ENCODE measurements around the gene TPRX2. TPM values are rescaled to one million over a fixed set of nuclear protein-coding genes. Genes with fewer than 3 reads are reported as not detected.

Gene TPRX2
- total RNA-seq, 1 experiment from 2014 or later, result not detected

GRCh38 chr19:47891923-47892666 is 33.1 kb downstream of the TPRX2 start (continued):
- no peak for TF ChIP-seq EZH2phosphoT487 (IDR thresholded peaks at IDR 0.05; ENCODE audit: borderline replicate concordance)
- no peak for TF ChIP-seq MAX (IDR thresholded peaks at IDR 0.05)

GRCh38 chr19:47895165-47895782 is 36.2 kb downstream of the TPRX2 start:
- Histone ChIP-seq H3K9ac (ENCODE audit: low read length) (no peak overlapping the region), H3K4me2 (ENCODE audit: low read length) (no peak overlapping the region), H3K36me3 (ENCODE audit: control insufficient read depth in 1 of 2, insufficient read depth in 2 of 2, low read length in 2 of 2) (no peaks in the 10 kb centered on the region), H3K9me2 (ENCODE audit: insufficient read depth) (no peaks in the 10 kb centered on the region), H3K9me3 (ENCODE audit: control insufficient read depth in 1 of 2, insufficient read depth in 1 of 2, low read depth in 1 of 2, low read length in 2 of 2) (peaks cover 4 to 8% of the 10 kb centered on the region in 2 experiments; a peak in 1 of 4 replicates), H3K79me2 (ENCODE audit: insufficient read depth, low read length) (no peaks in the 10 kb centered on the region), H3K27me3 (ENCODE audit: insufficient read depth, low read length) (no peaks in the 10 kb centered on the region), H3K4me3 (replicated peaks in 1 of 2; ENCODE audit: low read depth in 1 of 2, low read length in 2 of 2) (no peak overlapping the region), H4K20me1 (ENCODE audit: insufficient read depth) (no peaks in the 10 kb centered on the region), H2AFZ (ENCODE audit: low read depth, low read length, poor library complexity, severe bottlenecking) (no peak overlapping the region), H3K27ac (ENCODE audit: low read depth, low read length) (no peak overlapping the region), H3K4me1 (ENCODE audit: control insufficient read depth in 1 of 2, insufficient read depth in 2 of 2, low read length in 2 of 2) (no peaks in the 10 kb centered on the region)
- TF ChIP-seq CEBPB (IDR thresholded peaks at IDR 0.05; ENCODE audit: low read depth) (no peak), JUND (IDR thresholded peaks at IDR 0.05) (no peak), REST (IDR thresholded peaks at IDR 0.05; ENCODE audit: low read depth) (no peak), ZNF274 (IDR thresholded peaks at IDR 0.05; ENCODE audit: low read depth, low read length) (no peak), ZBTB33 (IDR thresholded peaks at IDR 0.05; ENCODE audit: extremely low read depth, insufficient replicate concordance, low read length) (no peak), POLR2AphosphoS5 (IDR thresholded peaks at IDR 0.05; ENCODE audit: low read depth, low read length) (no peak), MAX (IDR thresholded peaks at IDR 0.05) (no peak), TCF7L2 (IDR thresholded peaks at IDR 0.05; ENCODE audit: borderline replicate concordance, extremely low read depth, insufficient read depth, insufficient read length) (no peak), SRF (IDR thresholded peaks at IDR 0.05; ENCODE audit: low read depth) (no peak), RAD21 (IDR thresholded peaks at IDR 0.05; ENCODE audit: low read depth) (no peak), FOSL1 (IDR thresholded peaks at IDR 0.05; ENCODE audit: low read depth) (no peak), ATF3 (IDR thresholded peaks at IDR 0.05) (no peak), EZH2 (IDR thresholded peaks at IDR 0.05) (no peak)
- RAD21 ChIA-PET (ENCODE audit: low non-redundant PET in 1 of 2, low total read pairs in 2 of 2, uncharacterized antibody in 2 of 2, unreplicated experiment in 2 of 2), result no interaction called here
- POLR2A ChIA-PET, result no interaction called here
- intact Hi-C loops (cut with micrococcal nuclease), result no loop called here
- ATAC-seq, result no peak
- BruUV-seq (replicated peaks), result no TSS peak
- no peak for DNase-seq (ENCODE audit: low read depth, low spot score)
- CTCF ChIA-PET, result no interaction called here
